HepG2 (cell line): ENCODE results near the gene TMEM11. TPM values are rescaled to one million over a fixed set of nuclear protein-coding genes. Genes with fewer than 3 reads are reported as not detected.

Source experiments
- ATAC-seq: fragments of 200-7000 bp; cut with Tn5 transposase; 3 replicates; pipeline ENCODE4 v1.9.1; 2020; ENCODE audit warnings: mild to moderate bottlenecking, moderate library complexity
- BruUV-seq: library from RNA; stranded (reverse); fragments of 400-500 nt; replicated peaks from 2 replicates; lab custom pipeline; 2021; lab: Mats Ljungman, UMichigan
- CTCF ChIA-PET: fragments of 300-600 bp; formaldehyde crosslinking; extraction: SDS; loops from one replicate; lab custom pipeline; 2021; ENCODE audit warnings: low total read pairs, inconsistent platforms, low intra/inter-chr PET ratio; lab: Yijun Ruan, JAX
- POLR2A ChIA-PET: fragments of 350-600 bp; sonication (Branson Sonifier 250); formaldehyde crosslinking; loops from one replicate; lab custom pipeline; 2020; ENCODE audit warnings: antibody characterized with exemption, inconsistent platforms; lab: Yijun Ruan, JAX
- DNase-seq: peaks from one replicate; pipeline ENCODE4 v3.0.0-alpha.2; 2015; ENCODE audit warnings: low spot score
- FAIRE-seq: peaks from 3 replicates; lab custom pipeline; 2011; peaks lifted over from hg19 to GRCh38; lab: Jason Lieb, UNC
- H2AFZ ChIP-seq: one replicate; pipeline ENCODE4 v1.6.1; 2011; ENCODE audit warnings: low read length, inconsistent platforms
- H3K27ac ChIP-seq: fragments of 300-600 bp; 3 replicates; pipeline ENCODE4 v1.8.0; 2011; ENCODE audit warnings: mixed run types, mild to moderate bottlenecking, mixed read lengths, low read length, inconsistent platforms; ENCODE audit not compliant: insufficient read depth; ENCODE audit errors: extremely low read length
- H3K27me3 ChIP-seq, 2 experiments: fragments of 200-600 bp in 1 of 2; 2 replicates in 1 of 2; 3 replicates in 1 of 2; pipeline versions ENCODE4 v1.6.0 to v1.8.0; 2011; ENCODE audit warnings: low read length in 2 of 2, mild to moderate bottlenecking in 2 of 2, moderate library complexity in 2 of 2, inconsistent platforms in 1 of 2; ENCODE audit not compliant: insufficient read depth in 2 of 2, control insufficient read depth in 1 of 2
- H3K36me3 ChIP-seq, 2 experiments: fragments of 200-600 bp in 1 of 2; replicated peaks in 1 of 2; 2 replicates in 1 of 2; 3 replicates in 1 of 2; pipeline versions ENCODE4 v1.5.1 to v1.8.0; 2011; ENCODE audit warnings: low read length in 2 of 2, inconsistent platforms in 1 of 2; ENCODE audit not compliant: insufficient read depth in 2 of 2, control insufficient read depth in 1 of 2
- H3K4me1 ChIP-seq: 2 replicates; pipeline ENCODE4 v1.5.1; 2012; ENCODE audit warnings: low read length, inconsistent platforms; ENCODE audit not compliant: insufficient read depth
- H3K4me2 ChIP-seq: 2 replicates; pipeline ENCODE4 v1.6.0; 2011; ENCODE audit warnings: low read depth, low read length, inconsistent platforms
- H3K4me3 ChIP-seq, 3 experiments: fragments of 200-600 bp in 1 of 3; sonication (generic), shearing (Covaris generic) in 1 of 3; replicated peaks in 1 of 3; 2 replicates each; pipeline ENCODE4 v1.5.1; 2011 to 2016; ENCODE audit warnings: low read length in 3 of 3, inconsistent platforms in 2 of 3, low read depth in 2 of 3, mild to moderate bottlenecking in 2 of 3, control low read depth in 1 of 3, mixed read lengths in 1 of 3; ENCODE audit not compliant: insufficient read depth in 1 of 3
- H3K79me2 ChIP-seq: one replicate; pipeline ENCODE4 v1.6.1; 2011; ENCODE audit warnings: low read length, inconsistent platforms; ENCODE audit not compliant: insufficient read depth
- H3K9ac ChIP-seq: 2 replicates; pipeline ENCODE4 v1.6.0; 2011; ENCODE audit warnings: mild to moderate bottlenecking, low read depth, low read length, inconsistent platforms; ENCODE audit not compliant: insufficient read depth
- H3K9me3 ChIP-seq: 2 replicates; pipeline ENCODE4 v1.5.1; 2012; ENCODE audit warnings: mild to moderate bottlenecking, low read length
- H4K20me1 ChIP-seq: 2 replicates; pipeline ENCODE4 v1.6.0; 2011; ENCODE audit warnings: inconsistent platforms, mild to moderate bottlenecking, low read length, moderate library complexity; ENCODE audit not compliant: insufficient read depth
- CC2D1A ChIP-seq: sonication (generic); formaldehyde crosslinking; IDR thresholded peaks from 2 replicates; pipeline ENCODE4 v1.8.1; 2023; ENCODE audit warnings: mild to moderate bottlenecking, missing genetic modification reagents
- CERS6 ChIP-seq: sonication (generic); formaldehyde crosslinking; IDR thresholded peaks from 2 replicates; pipeline ENCODE4 v1.5.0; 2020; ENCODE audit warnings: missing genetic modification reagents
- KDM3A ChIP-seq: IDR thresholded peaks from 2 replicates; pipeline ENCODE4 v1.6.1; 2018; ENCODE audit warnings: low read depth, missing compliant biosample characterization
- POLR2A ChIP-seq, 2 experiments: IDR thresholded peaks; 2 replicates each; pipeline ENCODE4 v1.6.1; 2011; ENCODE audit warnings: low read depth in 2 of 2, low read length in 2 of 2, mild to moderate bottlenecking in 1 of 2, moderate library complexity in 1 of 2; ENCODE audit not compliant: insufficient read depth in 1 of 2
- TFDP2 ChIP-seq: sonication (generic); formaldehyde crosslinking; IDR thresholded peaks from 2 replicates; pipeline ENCODE4 v1.4.0; 2020; ENCODE audit warnings: missing genetic modification reagents
- ZNF672 ChIP-seq: sonication (generic); formaldehyde crosslinking; IDR thresholded peaks from 2 replicates; pipeline ENCODE4 v1.8.1; 2022; ENCODE audit warnings: missing genetic modification reagents
- ZNF784 ChIP-seq: sonication (generic); formaldehyde crosslinking; IDR thresholded peaks from 2 replicates; pipeline ENCODE4 v1.5.1; 2020; ENCODE audit warnings: missing genetic modification reagents, mild to moderate bottlenecking, borderline replicate concordance
- WGBS: methylation state at CpG from one replicate; pipeline ENCODE4 v1.1.6; 2017; ENCODE audit warnings: low lambda C conversion rate; 5-methylcytosine and 5-hydroxymethylcytosine counted together
- in situ Hi-C: cut with HindIII; loops from 2 replicates; pipeline ENCODE4 v1.10.0; 2017; ENCODE audit warnings: low pct_unique_long_range_greater_than_20kb; ENCODE audit not compliant: extremely low pct_ligation_motif_present
- intact Hi-C: fragments of 100-400 bp; cut with micrococcal nuclease; formaldehyde crosslinking; loops from one replicate; pipeline ENCODE4 v1.10.0; 2022; ENCODE audit not compliant: unreplicated experiment
- polyA plus RNA-seq, 8 experiments: library from polyadenylated mRNA; depleted of rRNA in 3 of 8; stranded (reverse) in 7 of 8; unstranded in 1 of 8; fragments of >200 nt; fragmentation: Illumina TruSeq in 4 of 8; extraction: Trizol in 4 of 8; gene quantifications; 2 replicates each; pipeline versions ENCODE4 v1.2.1 to v1.2.3, GENCODE V29; 2011 to 2016; ENCODE audit warnings: low read depth in 4 of 8, missing spikeins in 1 of 8, mixed read lengths in 1 of 8; ENCODE audit not compliant: insufficient read depth in 1 of 8
- total RNA-seq, 5 experiments: library from RNA; depleted of rRNA; stranded (reverse); fragments of >200 nt; fragmentation: Illumina TruSeq; extraction: Trizol; gene quantifications; 2 replicates each; pipeline ENCODE4 v1.2.3, GENCODE V29; 2016; ENCODE audit warnings: low read depth in 1 of 5

Gene TMEM11
- total and polyA plus RNA-seq, 2 of the 13 experiments (the other 11 are each of a cell fraction or from before 2014, with no cell fraction given), result 18.7 to 35.0 TPM

- H3K4me3 ChIP-seq, result no peak overlapping the region
- H3K36me3 ChIP-seq, result no peaks in the 10 kb centered on the region
- no peak overlapping the region for H3K27ac ChIP-seq
- H3K9ac ChIP-seq, result no peak overlapping the region
- H3K9me3 ChIP-seq, result no peaks in the 10 kb centered on the region
- ChIA-PET POLR2A (no interaction called here), CTCF (no interaction called here)
- ATAC-seq (no peak), FAIRE-seq (no peak), DNase-seq (no peak)
- no peaks in the 10 kb centered on the region for H3K79me2 ChIP-seq
- no TSS peak for BruUV-seq
- in situ Hi-C loops (no loop called here), intact Hi-C loops (no loop called here)
- H4K20me1 ChIP-seq, result no peaks in the 10 kb centered on the region
- H3K4me1 ChIP-seq, result peaks cover 20% of the 10 kb centered on the region
- WGBS, result 81% methylated on average over 2 of the region's 2 CpGs
- TF ChIP-seq ZNF784 (CRISPR knock-in tag) (no peak), TFDP2 (CRISPR knock-in tag) (no peak), CERS6 (no peak), CC2D1A (CRISPR knock-in tag) (no peak), KDM3A (CRISPR knock-in tag) (no peak), POLR2A (IDR thresholded peaks at IDR 0.05; ENCODE audit: insufficient read depth in 1 of 2, low read depth in 2 of 2, low read length in 2 of 2) (no peak), ZNF672 (CRISPR knock-in tag) (no peak)
- H3K4me2 ChIP-seq, result no peak overlapping the region
- H3K27me3 ChIP-seq, result no peaks in the 10 kb centered on the region
- no peak overlapping the region for H2AFZ ChIP-seq
Measured at GRCh38 chr17:21228845-21229244, 14.9 kb upstream of the TMEM11 start.
